GM18517 (cell line): ENCODE results near the gene NTNG1.

Source experiments
- ATAC-seq: cut with Tn5 transposase; IDR thresholded peaks from one replicate; pipeline ENCODE4 v1.9.1; 2021; ENCODE audit warnings: mild to moderate bottlenecking, moderate library complexity; ENCODE audit not compliant: unreplicated experiment

The NTNG1 gene

GRCh38 chr1:107254306-107254705, 113.5 kb downstream of the NTNG1 start:
- no peak for ATAC-seq

DNA sequence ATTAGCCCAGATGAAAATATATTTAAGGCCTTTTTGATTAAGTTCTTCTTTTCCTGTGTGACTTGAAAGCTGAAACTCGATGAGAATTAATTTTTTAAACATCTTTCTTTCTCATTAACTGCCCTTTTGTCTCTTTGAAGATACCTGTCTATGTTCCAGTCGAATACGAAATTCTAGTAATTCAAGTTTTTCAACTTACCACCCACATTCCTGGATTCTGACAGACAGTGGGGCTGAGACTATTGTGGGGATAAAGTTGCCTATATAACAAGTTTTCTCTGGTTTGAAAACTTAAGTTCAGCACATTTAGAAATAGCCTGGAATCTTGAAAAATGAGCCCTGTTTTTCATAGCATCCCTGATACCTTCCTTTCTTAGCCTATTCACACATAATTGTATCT, 114.6 kb downstream of the NTNG1 start:
- ATAC-seq, result no peak

DNA sequence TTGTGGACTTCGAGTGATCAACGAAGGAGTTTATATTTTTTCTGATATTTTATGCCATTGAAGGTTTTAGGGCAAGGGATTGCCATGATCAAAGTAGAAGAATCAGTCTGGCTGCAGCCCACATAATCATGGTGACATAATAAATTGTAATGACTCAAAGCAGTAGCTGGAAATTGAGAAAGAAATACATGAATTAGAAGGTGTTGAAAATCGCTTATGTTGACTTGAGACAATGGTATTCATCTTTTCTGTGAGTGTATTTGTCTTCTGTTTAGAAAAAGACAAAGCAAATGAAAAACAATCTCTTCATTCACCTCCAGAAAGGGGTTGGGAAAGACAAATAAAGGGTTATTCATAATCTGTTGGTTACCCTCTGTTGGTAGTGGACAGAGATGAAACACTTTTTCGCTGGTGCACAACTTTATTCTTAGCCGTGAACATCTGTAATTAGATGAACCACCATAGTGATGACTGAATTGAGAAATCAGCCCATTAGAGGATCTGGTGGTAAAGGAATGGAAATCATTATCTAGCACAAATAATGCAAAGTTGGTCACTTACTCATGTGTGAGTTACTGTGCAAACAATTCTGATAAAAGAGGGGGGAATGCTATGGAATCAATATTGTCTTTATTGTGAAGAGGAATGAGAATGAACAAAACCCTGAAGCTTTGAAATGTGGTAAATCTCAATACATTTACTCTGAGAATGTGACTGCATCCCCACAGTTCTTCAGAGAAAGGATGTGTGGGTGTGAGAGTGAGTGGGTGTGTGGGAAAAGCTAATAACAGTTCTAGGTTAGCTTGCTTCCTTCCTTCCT, 121.8 kb downstream of the NTNG1 start:
- no peak for ATAC-seq

DNA sequence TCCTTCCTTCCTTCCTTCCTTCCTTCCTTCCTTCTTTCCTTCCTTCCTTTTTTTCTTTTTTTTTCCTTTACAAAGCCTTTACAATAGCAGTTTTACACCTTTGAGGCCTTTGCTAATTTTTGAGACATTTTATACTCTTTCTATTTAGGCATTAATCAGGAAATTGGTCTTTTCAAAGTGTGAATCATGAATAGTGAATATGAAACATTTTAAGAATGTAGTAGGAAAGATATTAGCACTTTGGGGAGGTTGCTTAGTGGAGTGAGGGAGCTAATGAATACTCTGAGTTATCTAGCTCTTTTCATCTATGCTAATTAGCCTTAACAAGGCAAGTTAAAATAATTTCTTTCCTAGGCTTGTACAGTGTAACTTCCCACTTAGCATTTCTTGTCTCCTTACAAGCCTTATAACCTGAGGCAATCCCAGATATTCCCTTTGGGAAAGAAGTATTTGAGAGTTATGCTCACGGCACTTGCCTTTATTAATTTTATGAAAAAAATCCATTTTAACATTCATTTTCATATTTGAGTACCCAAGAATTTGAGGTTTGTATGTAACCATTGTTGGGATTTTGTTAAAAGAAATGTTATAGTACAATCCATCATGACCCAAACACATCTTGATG, 122.6 kb downstream of the NTNG1 start:
- no peak for ATAC-seq

GRCh38 chr1:107264007-107264406, 123.2 kb downstream of the NTNG1 start:
- ATAC-seq, result no peak

- ATAC-seq, result no peak
Measured at GRCh38 chr1:107264561-107264960, 123.7 kb downstream of the NTNG1 start.

DNA sequence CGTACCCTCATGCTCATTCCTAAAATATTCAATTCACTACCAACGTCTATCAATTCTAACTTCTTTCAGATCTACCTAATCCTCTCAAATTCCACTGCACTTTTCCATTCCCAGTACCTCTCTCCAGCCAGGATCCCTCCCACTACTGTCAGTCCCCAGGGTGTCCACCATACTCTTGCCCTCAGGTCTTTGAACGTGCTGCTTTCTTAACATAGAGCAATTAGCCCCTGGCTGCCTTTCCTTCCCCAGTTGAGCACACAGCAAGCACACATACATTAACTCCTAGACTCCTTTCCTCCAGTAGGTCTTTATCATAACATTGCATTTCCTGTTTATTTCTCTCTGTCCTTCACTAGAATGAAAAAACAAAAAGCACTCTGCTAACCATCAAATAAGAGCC, 126.7 kb downstream of the NTNG1 start:
- no peak for ATAC-seq

- ATAC-seq, result no peak
Measured at GRCh38 chr1:107272321-107272720, 131.5 kb downstream of the NTNG1 start.

DNA sequence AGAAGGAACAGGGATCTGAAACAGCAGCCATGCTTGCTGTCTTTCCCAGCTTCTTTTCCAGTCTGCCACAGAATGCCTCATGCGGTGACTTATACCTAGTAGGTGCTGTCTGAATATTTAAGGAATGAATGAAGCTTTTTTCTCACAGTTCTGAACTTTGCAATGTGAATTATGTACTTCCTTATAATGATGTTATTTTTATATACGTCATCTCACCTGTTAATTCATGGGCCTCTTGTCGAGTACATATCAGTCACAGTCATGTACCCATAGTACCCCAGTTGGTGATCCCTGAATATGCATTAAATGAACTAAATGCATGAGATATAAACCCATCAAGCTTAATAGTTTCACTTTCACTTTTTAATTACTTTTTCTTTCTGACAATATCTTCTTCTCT, 132.7 kb downstream of the NTNG1 start:
- no peak for ATAC-seq

GRCh38 chr1:107274227-107274626, 133.4 kb downstream of the NTNG1 start:
- ATAC-seq, result no peak

- ATAC-seq, result no peak
Measured at GRCh38 chr1:107276247-107276646, 135.4 kb downstream of the NTNG1 start.

GRCh38 chr1:107277022-107277421, 136.2 kb downstream of the NTNG1 start:
- ATAC-seq, result no peak

GRCh38 chr1:107286125-107286524, 145.3 kb downstream of the NTNG1 start:
- no peak for ATAC-seq

- no peak for ATAC-seq
Measured at GRCh38 chr1:107291987-107292386, 151.1 kb downstream of the NTNG1 start.

DNA sequence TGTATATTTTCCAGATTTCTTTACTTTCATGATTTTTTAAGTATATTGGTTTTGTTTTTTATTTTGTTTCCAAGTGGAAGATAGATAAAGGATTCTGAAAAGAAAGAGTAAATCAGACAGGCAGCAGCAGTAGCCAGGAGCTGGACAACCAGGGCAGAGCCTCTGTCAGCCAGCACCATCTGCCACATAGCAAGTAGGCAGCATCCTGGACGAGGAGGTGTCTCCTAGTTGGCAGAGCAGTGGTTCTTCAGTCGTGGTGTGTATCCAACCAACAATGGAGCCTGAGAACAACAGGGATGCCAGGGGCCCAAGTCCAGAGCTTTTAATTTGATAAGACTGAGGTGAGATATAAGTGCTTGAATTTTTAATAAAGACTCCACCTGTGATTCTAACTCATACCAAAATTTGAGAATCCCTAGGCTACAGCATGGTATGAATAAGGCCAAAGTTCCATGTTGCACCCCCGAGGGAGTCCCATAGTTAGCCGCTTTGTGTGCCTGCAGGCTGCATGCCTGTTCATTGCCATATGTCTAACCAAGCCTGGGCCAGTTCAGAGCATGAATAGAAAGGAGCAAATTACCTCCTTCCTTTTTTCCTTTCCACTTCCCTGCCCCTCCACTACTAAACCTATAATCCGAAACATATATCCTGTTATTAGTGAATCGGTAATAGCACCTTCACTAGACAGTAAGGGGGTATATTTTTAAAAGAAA, 153.2 kb downstream of the NTNG1 start:
- ATAC-seq, result no peak

GRCh38 chr1:107294686-107295085, 153.8 kb downstream of the NTNG1 start:
- no peak for ATAC-seq

GRCh38 chr1:107297681-107298080, 156.8 kb downstream of the NTNG1 start:
- no peak for ATAC-seq

- no peak for ATAC-seq
Measured at GRCh38 chr1:107298526-107298925, 157.7 kb downstream of the NTNG1 start.

DNA sequence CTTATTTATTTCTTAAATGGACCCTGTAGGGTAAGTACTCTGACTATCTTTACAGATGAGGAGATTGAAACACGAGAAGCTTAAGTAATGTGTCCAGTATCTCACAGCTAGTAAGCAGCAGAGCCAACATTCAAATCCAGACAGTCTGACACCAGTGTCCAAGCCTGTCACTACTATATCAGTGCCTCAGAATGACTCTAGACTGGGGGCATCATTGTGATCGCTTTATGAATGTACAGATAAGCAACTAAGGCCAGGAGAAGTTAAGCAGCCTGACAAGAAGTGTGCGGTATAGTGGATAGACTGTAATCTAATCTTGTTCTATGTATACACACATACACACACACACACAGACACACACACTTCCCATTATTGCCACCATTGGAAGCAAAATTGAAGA, 158.7 kb downstream of the NTNG1 start:
- ATAC-seq, result no peak

DNA sequence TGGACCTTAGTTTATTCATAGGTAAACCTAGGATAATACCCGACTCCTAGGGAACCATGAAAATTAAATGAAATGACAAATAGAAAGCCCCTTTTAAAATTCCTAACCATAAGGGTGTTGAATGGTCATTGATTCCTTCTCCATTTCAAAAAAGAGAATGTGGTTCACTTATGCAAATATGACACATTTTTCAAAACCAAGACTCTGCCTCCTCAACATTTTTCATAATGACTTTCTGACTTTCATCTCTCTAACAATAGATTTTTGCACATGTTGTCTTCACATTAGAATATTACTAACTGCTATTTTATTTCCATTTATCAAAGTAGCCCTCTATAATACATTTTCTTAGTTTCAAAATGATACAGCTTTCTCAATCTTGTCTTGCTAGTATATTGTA, 169.1 kb downstream of the NTNG1 start:
- no peak for ATAC-seq

- no peak for ATAC-seq
Measured at GRCh38 chr1:107315652-107316051, 174.8 kb downstream of the NTNG1 start.

- no peak for ATAC-seq
Measured at GRCh38 chr1:107318932-107319331, 178.1 kb downstream of the NTNG1 start.
